A172 (cell line): ENCODE data around the gene KIAA1671. TPM values are rescaled to one million over a fixed set of nuclear protein-coding genes. Genes with fewer than 3 reads are reported as not detected.

Experiments used
- DNase-seq: peaks from one replicate; pipeline ENCODE4 v3.0.0-alpha.2; 2015; ENCODE audit warnings: low spot score
- total RNA-seq: library from RNA; depleted of rRNA; stranded (reverse); fragments of >200 nt; shearing (Covaris generic); gene quantifications from 2 replicates; pipeline ENCODE4 v1.2.3, GENCODE V29; 2014

Gene KIAA1671
- total RNA-seq, 1 experiment from 2014 or later, result 6.1 TPM

GRCh38 chr22:25112538-25113253, 160.2 kb downstream of the KIAA1671 start:
- DNase-seq, result no peak

DNA sequence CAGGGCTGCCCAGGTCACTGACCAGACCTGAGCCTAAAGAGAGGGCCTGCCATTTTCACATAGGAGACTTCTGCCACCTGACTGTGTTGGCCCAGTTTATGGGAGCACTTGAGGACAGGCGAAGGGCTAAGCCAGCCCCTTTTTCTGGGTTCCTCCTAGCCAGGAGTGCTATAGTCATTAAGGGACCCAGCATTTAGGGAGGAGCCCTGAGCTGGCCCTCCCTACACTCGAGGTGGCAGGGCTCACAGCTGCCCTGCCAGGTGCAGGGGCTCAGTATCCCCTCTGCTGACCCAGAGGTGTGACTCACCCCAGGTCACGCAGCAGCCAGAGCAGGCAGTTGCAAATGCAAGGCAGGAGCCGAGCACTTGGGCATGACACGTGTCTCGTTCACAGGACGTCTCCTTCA, 160.8 kb downstream of the KIAA1671 start:
- peak; percentile 8 for DNase-seq

DNA sequence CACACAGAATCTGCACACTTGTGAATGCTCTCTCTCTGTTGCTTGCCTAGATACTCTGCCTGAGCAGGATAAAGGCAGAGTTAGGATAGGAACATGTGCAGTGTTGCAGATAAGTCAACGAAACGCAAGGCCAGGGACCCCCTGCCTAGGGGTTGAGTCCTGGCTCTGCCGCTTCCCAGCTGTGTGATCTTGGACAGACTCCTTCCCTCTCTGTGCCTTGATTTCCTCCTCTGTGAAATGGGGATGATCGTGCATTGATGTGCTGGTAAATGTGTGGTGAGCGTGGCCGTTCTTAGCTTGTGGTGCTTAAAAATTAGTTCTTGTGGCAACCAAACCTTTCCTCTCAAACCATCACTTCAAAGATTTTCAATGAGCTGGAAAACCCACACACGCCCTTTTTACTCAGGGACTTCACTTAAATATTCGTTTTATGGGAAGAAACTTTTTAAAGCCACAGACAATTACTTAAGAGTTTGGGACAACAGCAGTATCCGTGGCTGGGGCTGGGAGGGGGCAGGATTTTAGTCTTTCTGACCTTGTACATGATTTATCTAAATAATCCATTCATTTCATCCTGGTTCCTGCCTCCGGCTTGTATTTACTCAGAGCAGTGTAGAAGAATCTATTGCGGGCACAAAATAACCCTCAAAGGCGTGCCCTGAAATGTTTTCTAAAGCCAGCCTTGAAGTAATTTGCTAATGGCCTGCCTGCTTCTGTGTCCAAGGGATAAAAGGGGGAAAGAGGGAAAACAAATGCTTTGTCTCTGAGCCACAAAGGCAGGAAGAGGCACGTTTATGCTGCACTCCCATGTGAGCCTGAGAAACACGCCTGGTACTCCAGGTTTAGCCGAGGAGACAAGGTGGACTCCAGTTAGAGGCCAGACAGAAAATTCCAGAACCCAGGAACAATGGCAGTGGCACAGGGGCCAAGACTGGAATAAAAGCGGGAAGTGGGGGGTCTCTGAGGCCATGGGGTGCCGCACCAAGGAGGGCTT, 162.2 kb downstream of the KIAA1671 start:
- DNase-seq, result no peak

GRCh38 chr22:25119609-25120008, 167.1 kb downstream of the KIAA1671 start:
- DNase-seq, result no peak

DNA sequence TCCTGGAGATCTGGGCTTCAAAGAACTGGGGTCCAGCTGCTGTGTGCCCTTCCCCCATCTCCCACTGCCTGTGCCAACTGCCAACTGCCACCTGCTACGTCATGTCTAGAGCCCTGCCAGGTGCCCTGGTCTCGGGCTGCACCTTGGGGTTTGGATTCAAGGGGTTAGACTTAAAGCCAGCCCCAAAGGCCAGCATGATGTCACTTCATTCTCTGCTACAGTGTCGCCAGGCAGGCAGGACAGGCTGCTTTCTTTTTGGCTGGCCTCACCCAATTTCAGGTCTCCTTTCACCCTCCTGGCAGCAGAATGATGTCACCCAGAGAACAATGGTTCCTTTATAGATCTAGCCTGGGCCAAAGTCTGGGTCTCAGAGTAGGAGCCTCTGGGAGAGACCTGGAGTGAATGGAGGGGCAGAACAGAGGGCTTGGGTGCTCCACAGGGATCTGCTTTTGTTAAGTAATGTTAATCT, 167.6 kb downstream of the KIAA1671 start:
- DNase-seq, result peak; percentile 21

DNA sequence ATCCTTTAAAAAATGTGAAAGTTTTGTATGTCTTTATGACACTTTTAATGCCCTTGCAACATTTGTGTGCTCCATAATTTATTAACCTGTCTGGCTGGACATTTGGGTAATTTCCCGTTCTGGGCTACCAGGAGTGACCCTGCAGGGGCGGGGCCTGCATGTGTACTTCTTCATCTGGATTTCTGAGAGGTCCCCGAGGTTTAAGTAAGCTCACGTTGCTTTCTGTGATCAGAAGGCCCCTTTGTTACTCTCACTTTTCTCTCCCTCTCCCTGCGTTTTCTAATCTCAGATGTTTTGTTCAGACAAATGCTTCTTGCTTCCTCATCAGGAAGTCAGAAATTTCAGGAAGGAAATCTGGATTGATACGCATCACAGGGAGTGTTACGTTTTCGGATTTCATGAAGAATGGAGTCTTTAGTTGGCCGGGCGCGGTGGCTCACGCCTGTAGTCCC, 168.3 kb downstream of the KIAA1671 start:
- DNase-seq, result no peak

DNA sequence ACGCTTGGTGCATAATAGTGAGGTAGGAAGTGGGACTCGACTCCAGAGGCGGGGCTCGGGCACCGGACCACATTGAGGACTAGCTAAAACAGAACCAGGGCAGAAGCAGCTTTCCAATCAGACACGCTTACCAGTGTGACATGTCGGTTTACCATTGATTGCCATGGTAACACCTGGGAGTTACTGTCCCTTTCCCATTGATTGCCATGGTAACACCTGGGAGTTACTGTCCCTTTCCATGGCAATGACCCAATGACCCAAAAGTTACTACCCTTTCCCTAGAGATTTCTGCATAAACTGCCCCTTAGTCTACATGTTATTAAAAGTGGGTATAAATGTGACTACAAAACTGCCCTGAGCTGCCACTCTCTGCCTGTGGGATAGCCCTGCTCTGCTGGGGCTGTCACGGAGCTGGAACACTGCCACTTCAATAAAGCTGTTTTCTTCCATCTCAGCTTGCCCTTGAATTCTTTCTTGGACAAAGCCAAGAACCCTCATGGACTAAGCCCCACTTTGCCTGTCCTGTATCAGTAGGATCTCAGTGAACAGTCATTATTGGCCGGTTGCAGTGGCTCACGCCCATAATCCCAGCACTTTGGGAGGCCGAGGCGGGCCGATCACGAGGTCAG, 169.7 kb downstream of the KIAA1671 start:
- no peak for DNase-seq

DNA sequence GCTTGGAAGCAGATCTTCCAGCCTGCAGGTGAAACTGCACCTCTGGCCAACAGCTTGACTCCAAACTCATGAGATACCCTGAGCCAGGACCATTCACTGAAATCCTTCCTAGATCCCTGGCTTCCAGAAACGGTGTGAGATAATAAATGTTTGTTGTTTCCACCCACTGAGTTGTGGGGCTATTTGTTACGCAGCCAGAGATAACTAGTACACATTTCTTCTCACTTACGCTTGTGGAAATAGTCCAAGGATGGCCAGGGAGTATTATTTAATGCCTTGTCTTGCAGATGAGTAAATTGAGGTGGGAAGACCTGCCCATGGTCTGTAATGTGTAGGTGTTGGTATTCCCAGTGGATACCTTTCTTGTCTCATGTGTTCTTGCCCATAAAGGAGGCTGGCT, 171.2 kb downstream of the KIAA1671 start:
- DNase-seq, result no peak

GRCh38 chr22:25125693-25126357, 173.3 kb downstream of the KIAA1671 start:
- DNase-seq, result no peak

DNA sequence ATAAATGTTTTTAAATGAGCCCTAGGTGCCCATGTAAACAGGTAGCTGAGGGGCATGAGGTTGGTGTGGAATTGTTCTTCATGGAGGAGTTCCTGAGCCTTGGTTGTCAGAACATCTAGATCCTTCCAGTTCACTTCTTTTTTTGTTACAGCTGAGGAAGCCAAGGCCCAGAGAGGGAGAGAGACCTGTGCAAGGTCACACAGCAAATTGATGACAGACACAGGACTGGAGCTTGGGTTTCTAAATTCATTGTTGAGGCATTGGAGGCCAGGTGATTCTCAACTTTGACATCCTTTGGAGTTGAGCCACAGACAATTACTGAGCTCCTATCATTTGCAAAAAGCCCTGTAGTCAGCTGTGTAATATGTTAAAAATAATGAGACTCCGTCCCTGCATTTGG, 174.0 kb downstream of the KIAA1671 start:
- DNase-seq, result no peak

- no peak for DNase-seq
These were observed 174.8 kb downstream of the KIAA1671 start for GRCh38 chr22:25127318-25127717.

DNA sequence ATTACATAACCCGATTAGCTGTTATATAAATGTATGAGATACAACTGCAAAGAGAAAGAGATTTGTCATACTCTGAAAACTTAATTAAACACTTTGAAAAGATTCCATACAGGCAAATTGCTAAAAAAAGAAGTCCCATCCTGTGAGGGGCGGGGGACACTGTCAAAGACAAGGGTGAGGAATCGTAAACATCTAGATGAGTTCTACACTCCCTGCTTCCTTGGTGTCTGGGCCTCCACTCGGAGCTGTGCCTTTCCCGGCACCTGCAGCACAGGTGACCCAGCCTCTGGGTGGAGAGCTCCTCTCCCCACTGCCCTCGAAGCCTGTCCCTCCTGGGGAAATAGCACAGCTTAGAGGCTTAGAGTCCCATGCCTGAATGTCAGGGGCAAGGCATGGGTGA, 177.9 kb downstream of the KIAA1671 start:
- DNase-seq, result no peak

GRCh38 chr22:25131198-25131887, 178.8 kb downstream of the KIAA1671 start:
- DNase-seq, result no peak

DNA sequence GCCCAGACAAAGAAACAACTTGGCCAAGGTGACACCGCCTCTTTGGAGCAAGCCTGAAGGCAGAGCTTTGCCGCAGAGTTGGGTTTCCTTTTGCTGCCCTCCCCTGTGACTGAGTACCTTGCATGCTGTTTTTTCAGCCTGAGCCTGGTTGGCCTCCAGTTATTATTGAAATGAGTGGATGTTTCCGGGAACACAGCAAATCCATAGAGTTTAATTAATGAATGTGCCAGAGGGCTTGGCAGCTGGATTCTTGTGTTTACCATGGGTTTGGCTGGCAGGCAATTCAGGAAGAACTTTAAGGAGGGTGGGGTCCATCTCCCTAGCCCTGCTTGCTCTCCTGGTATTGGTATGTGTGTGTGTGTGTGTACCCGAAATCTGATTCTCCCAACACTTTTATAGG, 181.5 kb downstream of the KIAA1671 start:
- DNase-seq, result no peak

GRCh38 chr22:25134451-25134850, 181.9 kb downstream of the KIAA1671 start:
- DNase-seq, result no peak

DNA sequence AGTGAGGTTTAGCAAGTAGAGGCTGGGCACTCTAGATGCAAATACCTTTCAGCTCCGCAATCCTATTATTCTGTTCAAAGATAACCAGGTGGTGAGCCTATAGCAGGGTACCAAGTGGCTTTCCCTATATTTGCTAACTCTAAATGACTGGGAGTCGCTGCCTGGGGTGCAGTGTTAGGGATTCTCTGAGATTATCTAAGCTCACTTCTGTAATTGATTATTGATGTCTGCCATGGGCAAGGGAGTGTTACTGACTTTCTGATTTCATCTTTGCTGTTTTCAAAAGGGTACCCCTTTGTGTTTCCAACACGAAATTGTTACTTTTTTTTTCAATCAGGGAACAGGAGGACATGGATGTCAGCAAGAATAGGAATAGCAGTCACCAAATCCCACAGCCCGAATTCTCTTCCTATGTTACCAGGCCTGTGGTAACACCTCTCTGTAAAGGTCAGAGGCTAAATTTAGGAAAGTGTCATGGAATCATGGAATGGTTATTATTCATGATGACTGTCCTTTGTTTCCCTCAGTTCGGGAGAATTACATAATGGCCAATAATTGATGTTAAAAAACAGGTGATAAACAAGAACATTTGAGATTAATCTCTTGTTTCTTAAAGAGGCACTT, 184.5 kb downstream of the KIAA1671 start:
- DNase-seq, result no peak

DNA sequence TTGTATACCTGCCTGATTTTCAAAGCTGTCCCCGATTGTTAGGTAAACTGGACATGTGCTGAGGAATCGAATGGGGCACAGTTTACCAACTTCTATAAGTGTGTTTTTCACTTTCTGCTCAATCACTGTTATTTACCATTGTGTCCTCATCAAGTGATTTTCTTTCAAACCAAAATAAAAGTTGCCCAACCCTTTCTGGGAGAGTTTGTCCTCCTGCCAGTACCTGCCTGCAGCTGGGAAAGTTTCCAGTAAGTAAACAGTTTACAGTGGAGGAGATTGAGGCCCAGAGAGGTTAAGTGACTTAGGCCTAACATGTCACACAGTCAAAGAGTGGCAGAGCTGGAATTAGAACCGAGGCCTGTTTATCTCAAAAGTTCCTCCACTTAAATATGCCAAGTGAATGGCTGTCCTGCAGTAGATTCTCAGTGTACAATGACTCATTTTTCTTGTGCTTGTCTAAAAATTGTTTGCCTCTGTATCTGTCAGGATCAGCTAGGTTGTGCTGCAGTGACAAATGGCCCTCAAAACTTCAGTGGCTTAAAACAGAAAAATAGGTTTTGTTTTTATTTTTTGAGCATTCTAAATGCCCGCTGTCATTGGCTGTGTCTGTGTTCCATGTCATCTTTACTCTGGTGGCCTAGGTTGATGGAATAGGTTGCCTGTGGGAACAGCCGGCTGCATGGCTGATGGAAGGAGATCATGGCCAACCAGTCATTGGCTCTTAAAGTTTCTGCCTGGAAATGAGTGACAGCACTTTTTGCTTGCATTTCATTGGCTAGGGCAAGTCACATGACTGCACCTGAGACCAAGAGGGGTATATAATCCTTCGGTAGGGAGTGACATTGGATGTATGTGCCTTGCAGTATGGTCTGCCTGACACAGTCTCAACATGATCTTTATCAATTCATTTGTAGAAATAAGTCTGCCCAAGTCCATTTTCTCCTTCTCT, 185.3 kb downstream of the KIAA1671 start:
- DNase-seq, result no peak

DNA sequence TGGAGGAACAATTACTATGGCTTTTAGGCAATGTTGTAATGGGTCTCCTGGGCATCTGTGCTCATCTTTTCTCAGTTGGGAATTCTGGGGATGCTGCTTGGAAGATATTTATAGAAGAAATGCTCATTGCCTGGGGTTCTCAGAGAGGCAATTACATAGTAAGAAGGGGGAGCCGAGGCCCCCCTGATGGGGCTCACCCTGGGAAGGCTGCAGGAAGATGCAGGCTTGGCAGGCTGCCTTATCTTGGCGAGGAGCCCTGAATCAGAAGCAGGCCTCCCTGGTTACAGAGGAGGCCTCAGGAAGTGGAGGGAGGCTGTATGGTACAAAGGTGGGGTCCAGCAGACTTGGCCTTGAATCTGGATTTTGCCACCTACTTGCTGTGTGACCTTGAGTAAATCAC, 186.5 kb downstream of the KIAA1671 start:
- DNase-seq, result no peak

GRCh38 chr22:25142102-25142501, 189.6 kb downstream of the KIAA1671 start:
- no peak for DNase-seq
